Kidney (tissue), 14 donors: ENCODE measurements around the gene USH1C. TPM values are rescaled to one million over a fixed set of nuclear protein-coding genes. Genes with fewer than 3 reads are reported as not detected.

Experiments
- DNase-seq, 5 donors: peaks; one replicate each; pipeline ENCODE4 v3.0.0-alpha.2; 2013 to 2020
- FAIRE-seq: peaks from 2 replicates; lab custom pipeline; 2012; peaks lifted over from hg19 to GRCh38; lab: Jason Lieb, UNC
- H3K27ac ChIP-seq, 2 donors: one replicate each; pipeline ENCODE4 v1.7.0; 2013; ENCODE audit warnings: low read depth in 2 of 2, low read length in 2 of 2, inconsistent platforms in 1 of 2
- H3K27me3 ChIP-seq: one replicate; pipeline ENCODE4 v1.7.1; 2013; ENCODE audit warnings: low read length, inconsistent platforms; ENCODE audit not compliant: control insufficient read depth, insufficient read depth
- H3K36me3 ChIP-seq, 3 donors: one replicate each; pipeline versions ENCODE4 v1.7.0 to v1.7.1; 2013; ENCODE audit warnings: low read length in 3 of 3, control low read depth in 1 of 3, inconsistent platforms in 1 of 3; ENCODE audit not compliant: insufficient read depth in 3 of 3, control insufficient read depth in 2 of 3
- H3K4me1 ChIP-seq, 3 donors: one replicate each; pipeline versions ENCODE4 v1.7.0 to v1.7.1; 2013; ENCODE audit warnings: low read length in 3 of 3, inconsistent platforms in 1 of 3, low read depth in 1 of 3; ENCODE audit not compliant: control insufficient read depth in 2 of 3, insufficient read depth in 2 of 3
- H3K4me3 ChIP-seq, 3 donors: one replicate each; pipeline versions ENCODE4 v1.7.0 to v1.8.1; 2013; ENCODE audit warnings: low read length in 3 of 3, control low read depth in 1 of 3, inconsistent platforms in 1 of 3
- H3K9ac ChIP-seq, 3 donors: one replicate each; pipeline versions ENCODE4 v1.7.0 to v1.7.1; 2013; ENCODE audit warnings: low read length in 3 of 3, control low read depth in 1 of 3, inconsistent platforms in 1 of 3
- H3K9me3 ChIP-seq, 3 donors: one replicate each; pipeline versions ENCODE4 v1.7.0 to v1.7.1; 2013; ENCODE audit warnings: low read length in 3 of 3, control low read depth in 1 of 3, inconsistent platforms in 1 of 3; ENCODE audit not compliant: control insufficient read depth in 2 of 3, insufficient read depth in 1 of 3
- intact Hi-C: fragments of 100-400 bp; cut with DNase I; formaldehyde crosslinking; loops from one replicate; pipeline ENCODE4 v1.11.1; 2022
- polyA plus RNA-seq: library from polyadenylated mRNA; stranded (reverse); fragments of 350-450 nt; fragmentation: Illumina TruSeq; extraction: RNeasy Lipid Tissue Mini Kit (QIAGEN cat#74804); gene quantifications from one replicate; pipeline ENCODE4 v1.2.3, GENCODE V29; 2014; ENCODE audit warnings: low read depth, low replicate concordance; ENCODE audit not compliant: insufficient read depth
- total RNA-seq: library from RNA; stranded (reverse); fragmentation: NEBNext Ultra II Directional; extraction: Animal tissue kit (Norgen Biotek cat#: 25700); gene quantifications from one replicate; pipeline ENCODE4 v1.2.1, GENCODE V29; 2021
- TF ChIP-seq, protein P1 (sequence below): IDR thresholded peaks from 3 replicates; pipeline ENCODE4 v1.5.1; 2012; ENCODE audit warnings: mild to moderate bottlenecking, moderate library complexity, borderline replicate concordance; ENCODE audit not compliant: insufficient read depth; ENCODE audit errors: extremely low read depth
- donor health status: control.
- donor health status: control.
- donor health status: control.
- donor health status: control.
- donor health status: control.
- donor health status: DM: yes; HTN: yes; CAD: no.
- donor health status: Normal renal cell carcinoma (clear cell type).

USH1C gene
- total and polyA plus RNA-seq, 2 donors from 2014 or later, result 38.6 to 107 TPM

DNA sequence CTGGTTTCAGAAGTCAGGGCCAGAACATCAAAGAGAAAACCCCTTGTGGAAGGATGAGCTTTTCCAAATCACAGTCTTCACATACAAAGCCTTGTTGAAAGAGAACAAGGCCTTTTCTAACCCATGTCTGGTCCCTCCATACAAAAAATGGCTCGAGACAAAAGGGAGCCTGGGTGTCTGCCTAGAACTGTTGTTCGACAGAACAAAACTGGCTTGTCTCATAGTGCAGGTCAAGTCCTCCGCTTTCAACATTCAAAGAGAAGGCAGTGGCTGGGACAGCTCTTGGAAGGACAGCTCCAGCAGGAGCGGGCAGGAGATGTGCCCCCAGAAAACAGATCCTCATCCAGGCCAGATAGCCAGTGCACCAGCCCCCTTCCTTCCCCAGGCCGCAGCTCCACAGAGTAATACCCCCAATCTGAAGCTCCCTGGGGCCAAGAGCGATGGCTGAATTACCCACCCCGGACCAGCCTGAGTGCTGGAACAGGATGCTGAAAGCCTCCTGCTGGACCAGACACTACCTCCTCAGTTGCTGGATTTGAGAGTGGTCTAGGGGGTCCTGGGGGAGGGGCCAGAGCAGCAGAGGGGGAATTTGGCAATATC, 27.6 kb downstream of the USH1C start:
- TF ChIP-seq, protein P1, sequence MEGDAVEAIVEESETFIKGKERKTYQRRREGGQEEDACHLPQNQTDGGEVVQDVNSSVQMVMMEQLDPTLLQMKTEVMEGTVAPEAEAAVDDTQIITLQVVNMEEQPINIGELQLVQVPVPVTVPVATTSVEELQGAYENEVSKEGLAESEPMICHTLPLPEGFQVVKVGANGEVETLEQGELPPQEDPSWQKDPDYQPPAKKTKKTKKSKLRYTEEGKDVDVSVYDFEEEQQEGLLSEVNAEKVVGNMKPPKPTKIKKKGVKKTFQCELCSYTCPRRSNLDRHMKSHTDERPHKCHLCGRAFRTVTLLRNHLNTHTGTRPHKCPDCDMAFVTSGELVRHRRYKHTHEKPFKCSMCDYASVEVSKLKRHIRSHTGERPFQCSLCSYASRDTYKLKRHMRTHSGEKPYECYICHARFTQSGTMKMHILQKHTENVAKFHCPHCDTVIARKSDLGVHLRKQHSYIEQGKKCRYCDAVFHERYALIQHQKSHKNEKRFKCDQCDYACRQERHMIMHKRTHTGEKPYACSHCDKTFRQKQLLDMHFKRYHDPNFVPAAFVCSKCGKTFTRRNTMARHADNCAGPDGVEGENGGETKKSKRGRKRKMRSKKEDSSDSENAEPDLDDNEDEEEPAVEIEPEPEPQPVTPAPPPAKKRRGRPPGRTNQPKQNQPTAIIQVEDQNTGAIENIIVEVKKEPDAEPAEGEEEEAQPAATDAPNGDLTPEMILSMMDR, result no peak
- Histone ChIP-seq H3K27me3 (no peaks in the 10 kb centered on the region), H3K27ac (no peak overlapping the region), H3K9me3 (no peaks in the 10 kb centered on the region), H3K4me1 (peaks cover 0 to 9% (median 3%) of the 10 kb centered on the region in 3 donors), H3K4me3 (no peak overlapping the region), H3K36me3 (peaks cover 0 to 18% (median 0%) of the 10 kb centered on the region in 3 donors), H3K9ac (no peak overlapping the region)
- DNase-seq, result peak in 1 of 5 donors; percentile 52
- no peak for FAIRE-seq
- intact Hi-C loops, result no loop called here

DNA sequence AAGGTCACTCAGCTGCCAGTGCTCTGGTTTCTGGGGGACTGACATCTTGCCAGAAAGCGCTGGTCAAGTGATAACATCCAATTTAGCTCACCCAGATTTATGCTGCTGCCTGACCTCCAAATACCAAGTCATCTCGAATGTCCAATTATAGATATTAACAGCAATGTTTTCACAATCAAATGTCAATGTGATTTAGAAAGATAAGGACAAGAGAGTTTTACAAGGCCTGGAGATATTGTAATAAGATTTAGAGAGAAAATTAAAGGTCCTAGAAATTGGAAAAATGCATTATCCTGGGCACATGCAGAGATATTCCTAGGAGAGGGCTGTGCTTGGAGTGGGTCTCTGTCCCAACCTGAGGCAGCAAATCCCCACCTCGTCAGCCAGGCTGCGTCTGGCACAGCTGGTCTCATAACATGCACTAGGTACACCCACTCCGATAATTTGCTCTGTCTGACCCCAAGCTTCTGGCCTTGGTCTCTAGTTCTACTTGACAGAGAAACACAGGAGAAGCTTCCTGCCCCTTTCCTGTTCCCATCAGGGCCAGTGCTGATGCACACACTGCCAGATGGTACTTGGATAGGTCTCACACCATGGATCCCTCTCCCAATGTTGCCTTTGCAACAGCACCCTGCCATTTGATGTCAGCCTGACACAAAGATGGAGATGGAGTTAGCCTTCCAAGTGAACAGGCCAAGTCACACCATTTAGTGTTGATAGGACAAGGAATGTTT, 28.6 kb downstream of the USH1C start:
- no peaks in the 10 kb centered on the region for H3K9me3 ChIP-seq
- H3K4me1 ChIP-seq, result peaks cover 0 to 9% (median 3%) of the 10 kb centered on the region in 3 donors
- peaks cover 0 to 18% (median 0%) of the 10 kb centered on the region in 3 donors for H3K36me3 ChIP-seq
- intact Hi-C loops, result no loop called here
- TF ChIP-seq, protein P1, result no peak
- H3K4me3 ChIP-seq, result no peak overlapping the region
- H3K27me3 ChIP-seq, result no peaks in the 10 kb centered on the region
- DNase-seq (no peak), FAIRE-seq (no peak)
- H3K27ac ChIP-seq, result no peak overlapping the region
- no peak overlapping the region for H3K9ac ChIP-seq

DNA sequence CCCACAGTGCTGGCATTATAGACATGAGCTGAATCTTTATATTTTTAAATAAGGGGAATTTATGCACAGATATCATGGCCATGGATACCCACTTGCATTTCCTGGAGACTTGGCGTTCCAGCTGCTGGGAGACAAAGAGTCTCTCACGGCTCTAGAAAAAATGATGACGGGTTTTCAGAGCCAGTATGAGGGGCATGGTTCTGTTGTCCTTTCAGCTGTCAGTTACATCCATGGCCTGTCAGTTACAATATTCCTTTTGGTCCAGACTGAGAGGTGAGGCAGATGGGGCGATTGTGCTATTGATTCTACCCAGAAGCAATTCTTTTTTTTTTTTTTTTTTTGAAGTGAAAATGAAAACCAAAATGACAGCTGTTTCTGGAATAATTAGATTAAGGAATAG, 29.7 kb downstream of the USH1C start:
- TF ChIP-seq, protein P1, result no peak
- Histone ChIP-seq H3K36me3 (peaks cover 0 to 10% (median 0%) of the 10 kb centered on the region in 3 donors), H3K4me1 (peaks cover 0 to 9% (median 3%) of the 10 kb centered on the region in 3 donors), H3K9ac (no peak overlapping the region), H3K4me3 (no peak overlapping the region), H3K27ac (no peak overlapping the region), H3K27me3 (no peaks in the 10 kb centered on the region), H3K9me3 (no peaks in the 10 kb centered on the region)
- DNase-seq (no peak), FAIRE-seq (no peak)
- intact Hi-C loops, result no loop called here
